BLaER1 treated with 17β-estradiol and CSF1 and Interleukin-3, amounts not matched to agents 10 nM and 100 nM (cell line): Measurements from ENCODE around the gene UBE2V1.

Experiments
- H3K27ac ChIP-seq, 11 experiments: shearing (Covaris generic); formaldehyde crosslinking; 2 replicates each; pipeline ENCODE4 v1.8.1; 2022
- H3K27me3 ChIP-seq, 11 experiments: shearing (Covaris generic); formaldehyde crosslinking; 2 replicates each; pipeline ENCODE4 v1.8.1; 2022
- H3K36me3 ChIP-seq, 11 experiments: shearing (Covaris generic); formaldehyde crosslinking; 2 replicates each; pipeline ENCODE4 v1.8.1; 2022
- H3K4me1 ChIP-seq, 10 experiments: shearing (Covaris generic); formaldehyde crosslinking; 2 replicates each; pipeline ENCODE4 v1.8.1; 2022
- H3K4me2 ChIP-seq, 11 experiments: shearing (Covaris generic); formaldehyde crosslinking; 2 replicates each; pipeline ENCODE4 v1.8.1; 2022
- H3K4me3 ChIP-seq, 10 experiments: shearing (Covaris generic); formaldehyde crosslinking; 2 replicates each; pipeline ENCODE4 v1.8.1; 2022
- H3K9ac ChIP-seq, 11 experiments: shearing (Covaris generic); formaldehyde crosslinking; 2 replicates each; pipeline ENCODE4 v1.8.1; 2022
- H3K9me3 ChIP-seq, 11 experiments: shearing (Covaris generic); formaldehyde crosslinking; replicated peaks in 1 of 11; 2 replicates each; pipeline ENCODE4 v1.8.1; 2022
- H4K20me1 ChIP-seq, 11 experiments: shearing (Covaris generic); formaldehyde crosslinking; 2 replicates each; pipeline ENCODE4 v1.8.1; 2022
- Cebpa-rat ChIP-seq, 11 experiments: shearing (Covaris generic); IDR thresholded peaks; 2 replicates each; pipeline ENCODE4 v1.8.1; 2022

The UBE2V1 gene

GRCh38 chr20:50115591-50116367, 2.8 kb upstream of the UBE2V1 start:
- peaks cover 11 to 19% (median 15%) of the 10 kb centered on the region in 11 experiments; a peak in 18 of 22 replicates for H4K20me1 ChIP-seq
- peak overlapping the region; percentile 37 to 98 (median 63); a peak in 21 of 22 replicates for H3K27ac ChIP-seq
- peak overlapping the region; percentile 61 to 74 (median 68) for H3K4me3 ChIP-seq
- TF ChIP-seq Cebpa-rat (IDR thresholded peaks at IDR 0.05), result no peak
- H3K4me2 ChIP-seq, result peak overlapping the region; percentile 97 to 99 (median 98)
- no peaks in the 10 kb centered on the region for H3K9me3 ChIP-seq
- no peaks in the 10 kb centered on the region for H3K27me3 ChIP-seq
- H3K36me3 ChIP-seq, result peaks cover 0 to 7% (median 0%) of the 10 kb centered on the region in 11 experiments; a peak in 2 of 22 replicates
- H3K4me1 ChIP-seq, result peaks cover 38 to 50% (median 47%) of the 10 kb centered on the region in 10 experiments
- H3K9ac ChIP-seq, result peak overlapping the region; percentile 72 to 84 (median 79)

- H3K27ac ChIP-seq, result peak overlapping the region; percentile 32 to 98 (median 63); a peak in 21 of 22 replicates
Measured at GRCh38 chr20:50115041-50115512, 2.1 kb upstream of the UBE2V1 start.

GRCh38 chr20:50113420-50114224, 672 bp upstream of the UBE2V1 start:
- peak overlapping the region; percentile 77 to 98 (median 90) for H3K4me3 ChIP-seq
- TF ChIP-seq Cebpa-rat (IDR thresholded peaks at IDR 0.05), result peak in 1 of 11 experiments; percentile 33; a peak in 1 of 22 replicates
- H3K4me2 ChIP-seq, result peak overlapping the region; percentile 88 to 99 (median 98)
- no peaks in the 10 kb centered on the region for H3K27me3 ChIP-seq
- peaks cover 33 to 41% (median 37%) of the 10 kb centered on the region in 11 experiments; a peak in 19 of 22 replicates for H4K20me1 ChIP-seq
- peaks cover 60 to 71% (median 68%) of the 10 kb centered on the region in 10 experiments for H3K4me1 ChIP-seq
- H3K27ac ChIP-seq, result peak overlapping the region; percentile 88 to 99 (median 97)
- no peaks in the 10 kb centered on the region for H3K9me3 ChIP-seq
- H3K9ac ChIP-seq, result peak overlapping the region; percentile 92 to 98 (median 97)
- peaks cover 0 to 13% (median 5%) of the 10 kb centered on the region in 11 experiments; a peak in 17 of 22 replicates for H3K36me3 ChIP-seq

More at GRCh38 chr20:50115041-50115512, 2.1 kb upstream of the UBE2V1 start:
- Histone ChIP-seq H3K27me3 (no peaks in the 10 kb centered on the region), H3K4me2 (peak overlapping the region; percentile 97 to 99 (median 98)), H3K4me1 (peaks cover 45 to 57% (median 54%) of the 10 kb centered on the region in 10 experiments), H3K36me3 (peaks cover 0 to 7% (median 0%) of the 10 kb centered on the region in 11 experiments; a peak in 2 of 22 replicates), H3K9ac (peak overlapping the region; percentile 72 to 84 (median 79)), H3K4me3 (peak overlapping the region; percentile 61 to 74 (median 68)), H3K9me3 (no peaks in the 10 kb centered on the region), H4K20me1 (peaks cover 18 to 26% (median 22%) of the 10 kb centered on the region in 11 experiments; a peak in 19 of 22 replicates)
- no peak for TF ChIP-seq Cebpa-rat (IDR thresholded peaks at IDR 0.05)

- Histone ChIP-seq H3K36me3 (peaks cover 6 to 27% (median 20%) of the 10 kb centered on the region in 11 experiments; a peak in 21 of 22 replicates), H3K4me2 (peak overlapping the region; percentile 96 to 99 (median 98)), H3K9me3 (no peaks in the 10 kb centered on the region), H3K9ac (peak overlapping the region; percentile 92 to 98 (median 97)), H3K4me1 (peaks cover 76 to 88% (median 85%) of the 10 kb centered on the region in 10 experiments), H3K4me3 (peak overlapping the region; percentile 77 to 98 (median 90)), H3K27ac (peak overlapping the region; percentile 88 to 99 (median 97)), H3K27me3 (no peaks in the 10 kb centered on the region), H4K20me1 (peaks cover 49 to 57% (median 54%) of the 10 kb centered on the region in 11 experiments; a peak in 21 of 22 replicates)
- no peak for TF ChIP-seq Cebpa-rat (IDR thresholded peaks at IDR 0.05)
Measured at GRCh38 chr20:50111829-50112495, 988 bp downstream of the UBE2V1 start.

- peak overlapping the region; percentile 77 to 98 (median 90) for H3K4me3 ChIP-seq
- no peaks in the 10 kb centered on the region for H3K9me3 ChIP-seq
- peaks cover 78 to 87% (median 85%) of the 10 kb centered on the region in 10 experiments for H3K4me1 ChIP-seq
- no peak for TF ChIP-seq Cebpa-rat (IDR thresholded peaks at IDR 0.05)
- H3K9ac ChIP-seq, result peak overlapping the region; percentile 92 to 98 (median 97)
- peak overlapping the region in 10 of 11 experiments; percentile 97 to 99 (median 98); a peak in 20 of 22 replicates for H3K27ac ChIP-seq
- no peaks in the 10 kb centered on the region for H3K27me3 ChIP-seq
- H3K4me2 ChIP-seq, result peak overlapping the region; percentile 96 to 99 (median 98)
- peaks cover 56 to 64% (median 60%) of the 10 kb centered on the region in 11 experiments for H4K20me1 ChIP-seq
- peaks cover 6 to 32% (median 25%) of the 10 kb centered on the region in 11 experiments; a peak in 21 of 22 replicates for H3K36me3 ChIP-seq
Measured at GRCh38 chr20:50111120-50111828, 1.7 kb downstream of the UBE2V1 start.

- H3K9me3 ChIP-seq, result no peaks in the 10 kb centered on the region
- H3K36me3 ChIP-seq, result peaks cover 6 to 35% (median 27%) of the 10 kb centered on the region in 11 experiments; a peak in 21 of 22 replicates
- peak overlapping the region; percentile 96 to 99 (median 98) for H3K4me2 ChIP-seq
- peak overlapping the region in 8 of 10 experiments; percentile 77 to 98 (median 92); a peak in 15 of 20 replicates for H3K4me3 ChIP-seq
- peak overlapping the region; percentile 92 to 98 (median 97); a peak in 21 of 22 replicates for H3K9ac ChIP-seq
- peak in 8 of 11 experiments; percentile 79 to 95 (median 88); a peak in 17 of 22 replicates for TF ChIP-seq Cebpa-rat (IDR thresholded peaks at IDR 0.05)
- no peaks in the 10 kb centered on the region for H3K27me3 ChIP-seq
- H3K4me1 ChIP-seq, result peaks cover 77 to 88% (median 82%) of the 10 kb centered on the region in 10 experiments
- H4K20me1 ChIP-seq, result peaks cover 64 to 73% (median 69%) of the 10 kb centered on the region in 11 experiments
- peak overlapping the region; percentile 16 to 99 (median 97); a peak in 21 of 22 replicates for H3K27ac ChIP-seq
Measured at GRCh38 chr20:50110141-50111047, 2.6 kb downstream of the UBE2V1 start.
